IMR-90 (cell line): ENCODE measurements around the gene LGI1. TPM values are rescaled to one million over a fixed set of nuclear protein-coding genes. Genes with fewer than 3 reads are reported as not detected.

Experiments
- ATAC-seq: fragments of 200-7000 bp; cut with Tn5 transposase; 2 replicates; pipeline ENCODE4 v1.9.1; 2020; ENCODE audit warnings: low read depth, mild to moderate bottlenecking, moderate library complexity
- BruUV-seq: library from RNA; stranded (reverse); fragments of 400-500 nt; replicated peaks from 2 replicates; lab custom pipeline; 2021; lab: Mats Ljungman, UMichigan
- CTCF ChIA-PET: fragments of 300-600 bp; formaldehyde crosslinking; extraction: SDS; loops from one replicate; lab custom pipeline; 2021; ENCODE audit warnings: antibody characterized with exemption; lab: Yijun Ruan, JAX
- POLR2A ChIA-PET: fragments of 300-600 bp; sonication (Branson Sonifier 250); formaldehyde crosslinking; loops from one replicate; lab custom pipeline; 2022; ENCODE audit warnings: antibody characterized with exemption; ENCODE audit not compliant: unreplicated experiment; lab: Charles Lee
- DNase-seq: peaks from one replicate; pipeline ENCODE4 v3.0.0; 2013
- H2AFZ ChIP-seq: replicated peaks from 2 replicates; pipeline ENCODE3; 2013; ENCODE audit warnings: low read length, mild to moderate bottlenecking; ENCODE audit not compliant: poor library complexity
- H2AK5ac ChIP-seq: 2 replicates; pipeline ENCODE4 v1.6.1; 2013; ENCODE audit warnings: low read depth, low read length, inconsistent platforms
- H2AK9ac ChIP-seq: replicated peaks from 2 replicates; pipeline ENCODE3; 2013; ENCODE audit warnings: mild to moderate bottlenecking, low read depth, low read length, moderate library complexity; ENCODE audit not compliant: poor library complexity
- H2BK120ac ChIP-seq: 2 replicates; pipeline ENCODE4 v1.6.1; 2013; ENCODE audit warnings: low read depth, low read length, inconsistent platforms
- H2BK15ac ChIP-seq: 3 replicates; pipeline ENCODE4 v1.6.1; 2013; ENCODE audit warnings: low read depth, low read length, inconsistent platforms
- H2BK20ac ChIP-seq: 2 replicates; pipeline ENCODE4 v1.6.1; 2013; ENCODE audit warnings: low read depth, mild to moderate bottlenecking, inconsistent platforms, low read length, moderate library complexity
- H2BK5ac ChIP-seq: 2 replicates; pipeline ENCODE4 v1.6.1; 2013; ENCODE audit warnings: mild to moderate bottlenecking, low read depth, low read length, inconsistent platforms; ENCODE audit not compliant: poor library complexity, severe bottlenecking
- H3K14ac ChIP-seq: replicated peaks from 2 replicates; pipeline ENCODE4 v1.6.1; 2013; ENCODE audit warnings: low read depth, low read length, inconsistent platforms
- H3K18ac ChIP-seq: 2 replicates; pipeline ENCODE4 v1.6.1; 2013; ENCODE audit warnings: low read depth, low read length, control low read depth
- H3K23ac ChIP-seq: 2 replicates; pipeline ENCODE4 v1.6.1; 2013; ENCODE audit warnings: low read depth, low read length, inconsistent platforms
- H3K27ac ChIP-seq: 2 replicates; pipeline ENCODE4 v1.5.1; 2013; ENCODE audit warnings: mild to moderate bottlenecking, control low read depth, low read length; ENCODE audit not compliant: insufficient read depth
- H3K27me3 ChIP-seq: 2 replicates; pipeline ENCODE4 v1.6.1; 2013; ENCODE audit warnings: low read length; ENCODE audit not compliant: control insufficient read depth, insufficient read depth
- H3K36me3 ChIP-seq: 2 replicates; pipeline ENCODE4 v1.6.1; 2013; ENCODE audit warnings: low read length, mixed read lengths; ENCODE audit not compliant: control insufficient read depth, insufficient read depth
- H3K4ac ChIP-seq: 2 replicates; pipeline ENCODE4 v1.6.1; 2013; ENCODE audit warnings: low read depth, low read length, inconsistent platforms
- H3K4me1 ChIP-seq: 2 replicates; pipeline ENCODE4 v1.6.1; 2013; ENCODE audit warnings: low read length, mixed read lengths; ENCODE audit not compliant: control insufficient read depth, insufficient read depth
- H3K4me2 ChIP-seq: 2 replicates; pipeline ENCODE4 v1.6.1; 2013; ENCODE audit warnings: low read depth, mild to moderate bottlenecking, control low read depth, low read length, moderate library complexity
- H3K4me3 ChIP-seq: 2 replicates; pipeline ENCODE4 v1.5.1; 2013; ENCODE audit warnings: low read depth, mild to moderate bottlenecking, control low read depth, low read length, moderate library complexity; ENCODE audit not compliant: insufficient read depth
- H3K56ac ChIP-seq: 2 replicates; pipeline ENCODE4 v1.6.1; 2013; ENCODE audit warnings: low read length, inconsistent platforms; ENCODE audit not compliant: insufficient read depth; ENCODE audit errors: extremely low read depth
- H3K79me1 ChIP-seq, 2 experiments: 2 replicates each; pipeline ENCODE4 v1.6.1; 2013; ENCODE audit warnings: low read length in 2 of 2, inconsistent platforms in 1 of 2, low read depth in 1 of 2
- H3K9ac ChIP-seq: 2 replicates; pipeline ENCODE4 v1.6.1; 2013; ENCODE audit warnings: low read depth, low read length, control low read depth
- H3K9me1 ChIP-seq: 2 replicates; pipeline ENCODE4 v1.6.1; 2013; ENCODE audit warnings: low read length, inconsistent platforms; ENCODE audit not compliant: insufficient read depth
- H3K9me3 ChIP-seq: 2 replicates; pipeline ENCODE4 v1.6.1; 2013; ENCODE audit warnings: low read length; ENCODE audit not compliant: control insufficient read depth, insufficient read depth
- H4K20me1 ChIP-seq: 2 replicates; pipeline ENCODE4 v1.6.1; 2013; ENCODE audit warnings: low read length, inconsistent platforms; ENCODE audit not compliant: insufficient read depth
- H4K5ac ChIP-seq: 2 replicates; pipeline ENCODE4 v1.6.1; 2013; ENCODE audit warnings: mild to moderate bottlenecking, low read depth, low read length, control low read depth
- H4K8ac ChIP-seq, 2 experiments: 2 replicates each; pipeline ENCODE4 v1.6.1; 2013; ENCODE audit warnings: low read depth in 2 of 2, low read length in 2 of 2, control low read depth in 1 of 2, inconsistent platforms in 1 of 2
- H4K91ac ChIP-seq: 2 replicates; pipeline ENCODE4 v1.6.1; 2013; ENCODE audit warnings: low read depth, low read length, inconsistent platforms; ENCODE audit not compliant: insufficient read depth
- BHLHE40 ChIP-seq: fragments of 150-350 bp; IDR thresholded peaks from 2 replicates; pipeline ENCODE4 v1.6.1; 2016; ENCODE audit warnings: mild to moderate bottlenecking, low read depth, low read length
- CEBPB ChIP-seq: IDR thresholded peaks from 2 replicates; pipeline ENCODE4 v1.6.1; 2012; ENCODE audit warnings: low read depth, low read length, improper control_type of control experiment
- CHD1 ChIP-seq: IDR thresholded peaks from 2 replicates; pipeline ENCODE4 v1.6.1; 2012; ENCODE audit warnings: low read depth, low read length, improper control_type of control experiment
- MAFK ChIP-seq: IDR thresholded peaks from 2 replicates; pipeline ENCODE4 v1.6.1; 2012; ENCODE audit warnings: low read depth, low read length, improper control_type of control experiment
- MAZ ChIP-seq: IDR thresholded peaks from 2 replicates; pipeline ENCODE4 v1.6.1; 2012; ENCODE audit warnings: low read depth, mild to moderate bottlenecking, low read length, improper control_type of control experiment, moderate library complexity, borderline replicate concordance
- MXI1 ChIP-seq: IDR thresholded peaks from 2 replicates; pipeline ENCODE4 v1.6.1; 2012; ENCODE audit warnings: low read depth, mild to moderate bottlenecking, low read length, moderate library complexity, borderline replicate concordance
- NFE2L2 ChIP-seq: fragments of 150-350 bp; IDR thresholded peaks from 2 replicates; pipeline ENCODE4 v1.6.1; 2016; ENCODE audit warnings: low read depth, mild to moderate bottlenecking, low read length
- POLR2A ChIP-seq: IDR thresholded peaks from 2 replicates; pipeline ENCODE4 v1.6.1; 2012; ENCODE audit warnings: mild to moderate bottlenecking, low read depth, low read length
- RAD21 ChIP-seq: IDR thresholded peaks from 2 replicates; pipeline ENCODE4 v1.6.1; 2012; ENCODE audit warnings: low read length, improper control_type of control experiment
- RCOR1 ChIP-seq: IDR thresholded peaks from 2 replicates; pipeline ENCODE4 v1.6.1; 2012; ENCODE audit warnings: mild to moderate bottlenecking, low read length, improper control_type of control experiment; ENCODE audit not compliant: insufficient replicate concordance
- SMC3 ChIP-seq: fragments of 150-350 bp; IDR thresholded peaks from 2 replicates; pipeline ENCODE4 v1.6.1; 2016; ENCODE audit warnings: low read depth, mild to moderate bottlenecking, antibody characterized with exemption, low read length, moderate library complexity
- WGBS, 2 experiments: methylation state at CpG; one replicate each; pipeline versions ENCODE4 v1.1.5 to v1.1.7; 2013; ENCODE audit warnings: missing lambda C conversion rate in 2 of 2; ENCODE audit not compliant: insufficient read length in 1 of 2; ENCODE audit errors: extremely low coverage in 2 of 2; 5-methylcytosine and 5-hydroxymethylcytosine counted together
- dilution Hi-C: fragments of 300-500 bp; cut with HindIII; formaldehyde crosslinking; loops from one replicate; pipeline ENCODE4 v1.14.3; 2018; ENCODE audit warnings: low sequenced_read_pairs; ENCODE audit not compliant: unreplicated experiment
- in situ Hi-C: fragments of 300-500 bp; cut with MboI; formaldehyde crosslinking; loops from 3 replicates; pipeline ENCODE4 v1.14.3; 2019; ENCODE audit warnings: low sequenced_read_pairs, inconsistent platforms, mixed read lengths
- intact Hi-C: fragments of 100-400 bp; cut with micrococcal nuclease; formaldehyde crosslinking; loops from 2 replicates; pipeline ENCODE4 v1.10.0; 2022
- polyA plus RNA-seq, 3 experiments: library from polyadenylated mRNA; depleted of rRNA; stranded (reverse); fragments of >200 nt; gene quantifications; 2 replicates each; pipeline ENCODE4 v1.2.3, GENCODE V29; 2012; ENCODE audit warnings: low replicate concordance in 1 of 3
- total RNA-seq: library from RNA; depleted of rRNA; stranded (reverse); fragments of >200 nt; gene quantifications from 2 replicates; pipeline ENCODE4 v1.2.3, GENCODE V29; 2012
- TF ChIP-seq, protein P1 (sequence below): fragments of 150-350 bp; IDR thresholded peaks from 2 replicates; pipeline ENCODE4 v1.6.1; 2017; ENCODE audit warnings: mild to moderate bottlenecking, antibody characterized with exemption, low read length, low read depth
- TF ChIP-seq, protein P2 (sequence below): fragments of 150-350 bp; IDR thresholded peaks from 2 replicates; pipeline ENCODE4 v1.6.1; 2016; ENCODE audit warnings: low read depth, mild to moderate bottlenecking, low read length, moderate library complexity, borderline replicate concordance
- TF ChIP-seq, protein P3 (sequence below): conservative IDR thresholded peaks from 2 replicates; pipeline ENCODE4 v1.5.1; 2012; ENCODE audit warnings: mild to moderate bottlenecking, low read depth, low read length, improper control_type of control experiment

The LGI1 gene
- total and polyA plus RNA-seq, 2 of the 4 experiments (the other 2 are of a cell fraction): not detected

DNA sequence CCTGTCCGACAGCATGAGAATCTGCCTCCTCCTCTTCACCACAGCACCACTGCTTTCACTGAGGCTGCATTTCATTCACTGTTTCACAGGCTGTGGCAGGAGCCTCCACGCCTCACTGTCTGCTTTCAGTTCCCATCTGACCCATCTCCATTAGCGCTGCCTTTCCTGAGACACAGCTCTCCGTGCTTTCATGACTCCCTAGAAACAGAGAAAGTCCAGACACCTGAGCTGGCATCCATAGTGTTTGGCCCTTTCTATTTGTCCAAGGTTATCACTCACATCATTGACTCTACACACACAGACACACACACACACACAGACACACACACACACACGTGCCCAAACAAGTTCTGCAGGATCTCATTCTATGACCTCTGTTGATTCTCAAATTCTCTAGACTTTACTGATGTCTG lies 5.2 kb downstream of the LGI1 start:
- no TSS peak for BruUV-seq

More for the DNA sequence above, 5.2 kb downstream of the LGI1 start:
- dilution Hi-C loops: no loop called here
- DNase-seq: no peak
- H2BK120ac ChIP-seq: no peak overlapping the region
- H3K56ac ChIP-seq: no peak overlapping the region
- no peaks in the 10 kb centered on the region for H3K9me1 ChIP-seq
- H3K9ac ChIP-seq: no peak overlapping the region
- H2AK5ac ChIP-seq: no peak overlapping the region
- H4K5ac ChIP-seq: no peak overlapping the region
- WGBS, 2 experiments: 34% methylated on average over 4 of the region's 5 CpGs; no CpG with 5 or more reads in 1 of the 2 experiments
- H3K27ac ChIP-seq: no peak overlapping the region
- TF ChIP-seq, protein P1, sequence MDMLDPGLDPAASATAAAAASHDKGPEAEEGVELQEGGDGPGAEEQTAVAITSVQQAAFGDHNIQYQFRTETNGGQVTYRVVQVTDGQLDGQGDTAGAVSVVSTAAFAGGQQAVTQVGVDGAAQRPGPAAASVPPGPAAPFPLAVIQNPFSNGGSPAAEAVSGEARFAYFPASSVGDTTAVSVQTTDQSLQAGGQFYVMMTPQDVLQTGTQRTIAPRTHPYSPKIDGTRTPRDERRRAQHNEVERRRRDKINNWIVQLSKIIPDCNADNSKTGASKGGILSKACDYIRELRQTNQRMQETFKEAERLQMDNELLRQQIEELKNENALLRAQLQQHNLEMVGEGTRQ: no peak
- TF ChIP-seq SMC3 (no peak), POLR2A (no peak), MXI1 (no peak), CHD1 (no peak), BHLHE40 (no peak), MAFK (no peak), RAD21 (no peak), CEBPB (no peak), MAZ (no peak), NFE2L2 (no peak), RCOR1 (no peak)
- TF ChIP-seq, protein P2, sequence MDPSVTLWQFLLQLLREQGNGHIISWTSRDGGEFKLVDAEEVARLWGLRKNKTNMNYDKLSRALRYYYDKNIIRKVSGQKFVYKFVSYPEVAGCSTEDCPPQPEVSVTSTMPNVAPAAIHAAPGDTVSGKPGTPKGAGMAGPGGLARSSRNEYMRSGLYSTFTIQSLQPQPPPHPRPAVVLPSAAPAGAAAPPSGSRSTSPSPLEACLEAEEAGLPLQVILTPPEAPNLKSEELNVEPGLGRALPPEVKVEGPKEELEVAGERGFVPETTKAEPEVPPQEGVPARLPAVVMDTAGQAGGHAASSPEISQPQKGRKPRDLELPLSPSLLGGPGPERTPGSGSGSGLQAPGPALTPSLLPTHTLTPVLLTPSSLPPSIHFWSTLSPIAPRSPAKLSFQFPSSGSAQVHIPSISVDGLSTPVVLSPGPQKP: no peak
- TF ChIP-seq, protein P3, sequence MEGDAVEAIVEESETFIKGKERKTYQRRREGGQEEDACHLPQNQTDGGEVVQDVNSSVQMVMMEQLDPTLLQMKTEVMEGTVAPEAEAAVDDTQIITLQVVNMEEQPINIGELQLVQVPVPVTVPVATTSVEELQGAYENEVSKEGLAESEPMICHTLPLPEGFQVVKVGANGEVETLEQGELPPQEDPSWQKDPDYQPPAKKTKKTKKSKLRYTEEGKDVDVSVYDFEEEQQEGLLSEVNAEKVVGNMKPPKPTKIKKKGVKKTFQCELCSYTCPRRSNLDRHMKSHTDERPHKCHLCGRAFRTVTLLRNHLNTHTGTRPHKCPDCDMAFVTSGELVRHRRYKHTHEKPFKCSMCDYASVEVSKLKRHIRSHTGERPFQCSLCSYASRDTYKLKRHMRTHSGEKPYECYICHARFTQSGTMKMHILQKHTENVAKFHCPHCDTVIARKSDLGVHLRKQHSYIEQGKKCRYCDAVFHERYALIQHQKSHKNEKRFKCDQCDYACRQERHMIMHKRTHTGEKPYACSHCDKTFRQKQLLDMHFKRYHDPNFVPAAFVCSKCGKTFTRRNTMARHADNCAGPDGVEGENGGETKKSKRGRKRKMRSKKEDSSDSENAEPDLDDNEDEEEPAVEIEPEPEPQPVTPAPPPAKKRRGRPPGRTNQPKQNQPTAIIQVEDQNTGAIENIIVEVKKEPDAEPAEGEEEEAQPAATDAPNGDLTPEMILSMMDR: no peak
- H3K4me2 ChIP-seq: no peak overlapping the region
- ChIA-PET POLR2A (no interaction called here), CTCF (interaction anchor here (0.6 kb wide), 1 partner anchor 31 kb away, joined by 5 read pairs; no protein-coding TSS in a partner anchor)
- no peaks in the 10 kb centered on the region for H3K79me1 ChIP-seq
- no peak overlapping the region for H3K14ac ChIP-seq
- no peak overlapping the region for H2BK5ac ChIP-seq
- intact Hi-C loops: no loop called here
- H3K9me3 ChIP-seq: no peaks in the 10 kb centered on the region
- no peak overlapping the region for H3K23ac ChIP-seq
- no peak overlapping the region for H3K4me3 ChIP-seq
- H2AFZ ChIP-seq: no peak overlapping the region
- no peak overlapping the region for H3K4ac ChIP-seq
- no peak for ATAC-seq
- H4K91ac ChIP-seq: no peak overlapping the region
- no peak overlapping the region for H4K8ac ChIP-seq
- no peaks in the 10 kb centered on the region for H3K4me1 ChIP-seq
- H3K27me3 ChIP-seq: peaks cover 38% of the 10 kb centered on the region
- H3K36me3 ChIP-seq: no peaks in the 10 kb centered on the region
- in situ Hi-C loops: no loop called here
- H2BK15ac ChIP-seq: no peak overlapping the region
- no peak overlapping the region for H2BK20ac ChIP-seq
- no peak overlapping the region for H3K18ac ChIP-seq
- no peaks in the 10 kb centered on the region for H4K20me1 ChIP-seq
- no peak overlapping the region for H2AK9ac ChIP-seq
